HEK293 (cell line): ENCODE measurements around the gene PRR16.

Experiments used
- CTCF ChIA-PET: fragments of 350-600 bp; formaldehyde crosslinking; extraction: SDS; loops from one replicate; lab custom pipeline; 2021; ENCODE audit warnings: antibody characterized with exemption; lab: Yijun Ruan, JAX
- POLR2A ChIA-PET: fragments of 300-600 bp; formaldehyde crosslinking; extraction: SDS; loops from one replicate; lab custom pipeline; 2020; ENCODE audit warnings: antibody characterized with exemption, inconsistent platforms; lab: Yijun Ruan, JAX
- H3K27ac ChIP-seq: fragments of 200-500 bp; sonication (Bioruptor generic); 2 replicates; pipeline ENCODE4 v1.5.1; 2014; ENCODE audit warnings: low read depth, low read length, control low read depth, inconsistent platforms; ENCODE audit errors: extremely low read depth
- H3K36me3 ChIP-seq, 2 experiments: fragments of 200-500 bp in 1 of 2; sonication (Bioruptor generic) in 1 of 2; 1 replicate in 1 of 2; 2 replicates in 1 of 2; pipeline ENCODE4 v1.5.1; 2014 to 2017; ENCODE audit warnings: inconsistent platforms in 2 of 2, low read length in 2 of 2; ENCODE audit not compliant: control insufficient read depth in 2 of 2, insufficient read depth in 1 of 2
- H3K4me1 ChIP-seq: fragments of 200-500 bp; sonication (Bioruptor generic); 2 replicates; pipeline ENCODE4 v1.5.1; 2014; ENCODE audit warnings: mild to moderate bottlenecking, low read length, inconsistent platforms; ENCODE audit not compliant: control insufficient read depth, insufficient read depth
- H3K4me3 ChIP-seq: 2 replicates; pipeline ENCODE4 v1.5.1; 2011; ENCODE audit warnings: low read depth, mild to moderate bottlenecking, control low read depth, low read length, moderate library complexity
- H3K9me3 ChIP-seq: fragments of 200-500 bp; sonication (Bioruptor generic); 2 replicates; pipeline ENCODE4 v1.5.1; 2014; ENCODE audit warnings: low read depth, low read length, inconsistent platforms; ENCODE audit not compliant: control insufficient read depth, insufficient read depth
- AEBP2 ChIP-seq: fragments of 450-650 bp; formaldehyde crosslinking; IDR thresholded peaks from 2 replicates; pipeline ENCODE4 v1.5.1; 2016; ENCODE audit warnings: missing biosample characterization, missing genetic modification characterization, borderline replicate concordance
- KLF7 ChIP-seq: fragments of 450-650 bp; formaldehyde crosslinking; IDR thresholded peaks from 2 replicates; pipeline ENCODE4 v1.5.1; 2016; ENCODE audit warnings: missing biosample characterization, missing genetic modification characterization, borderline replicate concordance
- MYNN ChIP-seq: fragments of 450-650 bp; formaldehyde crosslinking; IDR thresholded peaks from 2 replicates; pipeline ENCODE4 v1.5.1; 2016; ENCODE audit warnings: missing biosample characterization, missing genetic modification characterization, borderline replicate concordance
- PRDM1 ChIP-seq: fragments of 450-650 bp; formaldehyde crosslinking; IDR thresholded peaks from 2 replicates; pipeline ENCODE4; 2016; ENCODE audit warnings: missing biosample characterization, missing genetic modification characterization
- PRDM4 ChIP-seq: fragments of 450-650 bp; formaldehyde crosslinking; IDR thresholded peaks from 2 replicates; pipeline ENCODE4 v1.5.1; 2017; ENCODE audit warnings: missing biosample characterization, missing genetic modification characterization
- SP2 ChIP-seq: fragments of 450-650 bp; formaldehyde crosslinking; IDR thresholded peaks from 2 replicates; pipeline ENCODE4 v1.5.1; 2016; ENCODE audit warnings: missing biosample characterization, missing genetic modification characterization
- SP3 ChIP-seq: fragments of 450-650 bp; formaldehyde crosslinking; IDR thresholded peaks from 2 replicates; pipeline ENCODE4 v1.5.1; 2016; ENCODE audit warnings: missing biosample characterization, missing genetic modification characterization
- ZBTB7A ChIP-seq: fragments of 450-650 bp; formaldehyde crosslinking; IDR thresholded peaks from 2 replicates; pipeline ENCODE4 v1.5.1; 2016; ENCODE audit warnings: low read depth, missing biosample characterization, missing genetic modification characterization
- ZNF133 ChIP-seq: fragments of 450-650 bp; formaldehyde crosslinking; IDR thresholded peaks from 2 replicates; pipeline ENCODE4 v1.5.1; 2016; ENCODE audit warnings: missing biosample characterization, missing genetic modification characterization
- ZNF148 ChIP-seq: fragments of 450-650 bp; formaldehyde crosslinking; IDR thresholded peaks from 2 replicates; pipeline ENCODE4 v1.5.0; 2017; ENCODE audit warnings: missing biosample characterization, missing genetic modification characterization, borderline replicate concordance
- ZNF292 ChIP-seq: fragments of 450-650 bp; formaldehyde crosslinking; IDR thresholded peaks from 2 replicates; pipeline ENCODE4 v1.5.1; 2016; ENCODE audit warnings: low read depth, missing biosample characterization, missing genetic modification characterization, borderline replicate concordance
- ZNF394 ChIP-seq: fragments of 450-650 bp; formaldehyde crosslinking; IDR thresholded peaks from 2 replicates; pipeline ENCODE4 v1.5.1; 2016; ENCODE audit warnings: missing biosample characterization, missing genetic modification characterization, mild to moderate bottlenecking, moderate library complexity, borderline replicate concordance
- ZNF792 ChIP-seq: fragments of 450-650 bp; formaldehyde crosslinking; IDR thresholded peaks from 2 replicates; pipeline ENCODE4 v1.5.1; 2016; ENCODE audit warnings: missing biosample characterization, missing genetic modification characterization
- TF ChIP-seq, protein P1 (sequence below): fragments of 450-650 bp; formaldehyde crosslinking; IDR thresholded peaks from 2 replicates; pipeline ENCODE4 v1.5.1; 2016; ENCODE audit warnings: missing biosample characterization, missing genetic modification characterization
- TF ChIP-seq, protein P2 (sequence below): fragments of 450-650 bp; formaldehyde crosslinking; IDR thresholded peaks from 2 replicates; pipeline ENCODE4 v1.5.1; 2016; ENCODE audit warnings: missing biosample characterization, missing genetic modification characterization
- TF ChIP-seq, protein P3 (sequence below): fragments of 450-650 bp; formaldehyde crosslinking; IDR thresholded peaks from 2 replicates; pipeline ENCODE4 v1.5.1; 2017; ENCODE audit warnings: missing biosample characterization, missing genetic modification characterization
- TF ChIP-seq, protein P4 (sequence below): fragments of 450-650 bp; formaldehyde crosslinking; IDR thresholded peaks from 2 replicates; pipeline ENCODE4 v1.5.1; 2016; ENCODE audit warnings: missing biosample characterization, missing genetic modification characterization

The PRR16 gene

GRCh38 chr5:120539471-120539870 lies 75.4 kb downstream of the PRR16 start:
- CTCF ChIA-PET, result no interaction called here
- Histone ChIP-seq H3K4me3 (no peak overlapping the region), H3K9me3 (no peaks in the 10 kb centered on the region), H3K27ac (no peak overlapping the region), H3K4me1 (no peaks in the 10 kb centered on the region), H3K36me3 (no peaks in the 10 kb centered on the region)
- POLR2A ChIA-PET, result no interaction called here
- TF ChIP-seq SP2 (no peak), SP3 (tag by site-specific recombination) (no peak), ZNF133 (tag by site-specific recombination) (no peak), MYNN (tag by site-specific recombination) (no peak), ZNF792 (tag by site-specific recombination) (no peak), ZNF148 (tag by site-specific recombination) (no peak), ZBTB7A (tag by site-specific recombination) (no peak), AEBP2 (tag by site-specific recombination) (no peak), ZNF394 (tag by site-specific recombination) (no peak), ZNF292 (tag by site-specific recombination) (no peak), PRDM1 (tag by site-specific recombination) (no peak)
- TF ChIP-seq, protein P1, sequence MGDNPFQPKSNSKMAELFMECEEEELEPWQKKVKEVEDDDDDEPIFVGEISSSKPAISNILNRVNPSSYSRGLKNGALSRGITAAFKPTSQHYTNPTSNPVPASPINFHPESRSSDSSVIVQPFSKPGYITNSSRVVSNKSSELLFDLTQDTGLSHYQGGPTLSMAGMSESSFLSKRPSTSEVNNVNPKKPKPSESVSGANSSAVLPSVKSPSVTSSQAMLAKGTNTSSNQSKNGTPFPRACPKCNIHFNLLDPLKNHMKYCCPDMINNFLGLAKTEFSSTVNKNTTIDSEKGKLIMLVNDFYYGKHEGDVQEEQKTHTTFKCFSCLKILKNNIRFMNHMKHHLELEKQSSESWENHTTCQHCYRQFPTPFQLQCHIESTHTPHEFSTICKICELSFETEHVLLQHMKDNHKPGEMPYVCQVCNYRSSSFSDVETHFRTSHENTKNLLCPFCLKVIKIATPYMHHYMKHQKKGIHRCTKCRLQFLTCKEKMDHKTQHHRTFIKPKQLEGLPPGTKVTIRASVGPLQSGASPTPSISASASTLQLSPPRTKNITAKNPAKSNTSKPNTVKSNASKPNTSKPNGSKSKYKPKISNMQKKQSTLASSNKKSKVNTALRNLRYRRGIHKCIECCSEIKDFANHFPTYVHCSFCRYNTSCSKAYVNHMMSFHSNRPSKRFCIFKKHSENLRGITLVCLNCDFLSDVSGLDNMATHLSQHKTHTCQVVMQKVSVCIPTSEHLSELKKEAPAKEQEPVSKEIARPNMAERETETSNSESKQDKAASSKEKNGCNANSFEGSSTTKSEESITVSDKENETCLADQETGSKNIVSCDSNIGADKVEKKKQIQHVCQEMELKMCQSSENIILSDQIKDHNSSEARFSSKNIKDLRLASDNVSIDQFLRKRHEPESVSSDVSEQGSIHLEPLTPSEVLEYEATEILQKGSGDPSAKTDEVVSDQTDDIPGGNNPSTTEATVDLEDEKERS (tag by site-specific recombination), result no peak
- TF ChIP-seq, protein P2, sequence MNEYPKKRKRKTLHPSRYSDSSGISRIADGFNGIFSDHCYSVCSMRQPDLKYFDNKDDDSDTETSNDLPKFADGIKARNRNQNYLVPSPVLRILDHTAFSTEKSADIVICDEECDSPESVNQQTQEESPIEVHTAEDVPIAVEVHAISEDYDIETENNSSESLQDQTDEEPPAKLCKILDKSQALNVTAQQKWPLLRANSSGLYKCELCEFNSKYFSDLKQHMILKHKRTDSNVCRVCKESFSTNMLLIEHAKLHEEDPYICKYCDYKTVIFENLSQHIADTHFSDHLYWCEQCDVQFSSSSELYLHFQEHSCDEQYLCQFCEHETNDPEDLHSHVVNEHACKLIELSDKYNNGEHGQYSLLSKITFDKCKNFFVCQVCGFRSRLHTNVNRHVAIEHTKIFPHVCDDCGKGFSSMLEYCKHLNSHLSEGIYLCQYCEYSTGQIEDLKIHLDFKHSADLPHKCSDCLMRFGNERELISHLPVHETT (tag by site-specific recombination), result no peak
- TF ChIP-seq, all 188 proteins: peak for 0

DNA sequence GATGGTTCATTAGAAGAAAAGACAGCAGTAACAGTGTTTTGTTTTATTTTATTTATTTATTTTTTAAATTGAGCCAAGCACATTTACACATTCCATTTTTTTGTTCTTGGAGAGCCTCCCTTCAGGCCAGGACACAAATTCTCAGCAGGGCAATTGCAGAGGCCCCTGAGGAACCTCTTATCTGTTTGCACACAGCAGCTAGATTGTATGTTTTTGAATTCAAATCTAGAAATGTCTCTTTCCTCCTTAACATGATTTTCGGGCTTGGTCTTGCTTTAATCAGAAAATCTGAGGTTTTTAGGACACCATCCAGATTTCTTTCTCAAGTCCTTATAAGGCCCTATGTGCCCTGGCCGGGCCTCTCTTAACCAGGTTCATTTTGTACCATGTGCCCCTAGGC lies 76.0 kb downstream of the PRR16 start:
- Histone ChIP-seq H3K9me3 (no peaks in the 10 kb centered on the region), H3K4me3 (no peak overlapping the region), H3K27ac (no peak overlapping the region), H3K4me1 (no peaks in the 10 kb centered on the region), H3K36me3 (no peaks in the 10 kb centered on the region)
- ChIA-PET POLR2A (no interaction called here), CTCF (no interaction called here)
- TF ChIP-seq KLF7 (no peak), PRDM4 (tag by site-specific recombination) (no peak), ZNF148 (tag by site-specific recombination) (no peak)
- TF ChIP-seq, protein P3, sequence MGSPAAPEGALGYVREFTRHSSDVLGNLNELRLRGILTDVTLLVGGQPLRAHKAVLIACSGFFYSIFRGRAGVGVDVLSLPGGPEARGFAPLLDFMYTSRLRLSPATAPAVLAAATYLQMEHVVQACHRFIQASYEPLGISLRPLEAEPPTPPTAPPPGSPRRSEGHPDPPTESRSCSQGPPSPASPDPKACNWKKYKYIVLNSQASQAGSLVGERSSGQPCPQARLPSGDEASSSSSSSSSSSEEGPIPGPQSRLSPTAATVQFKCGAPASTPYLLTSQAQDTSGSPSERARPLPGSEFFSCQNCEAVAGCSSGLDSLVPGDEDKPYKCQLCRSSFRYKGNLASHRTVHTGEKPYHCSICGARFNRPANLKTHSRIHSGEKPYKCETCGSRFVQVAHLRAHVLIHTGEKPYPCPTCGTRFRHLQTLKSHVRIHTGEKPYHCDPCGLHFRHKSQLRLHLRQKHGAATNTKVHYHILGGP, result no peak
- TF ChIP-seq, protein P4, sequence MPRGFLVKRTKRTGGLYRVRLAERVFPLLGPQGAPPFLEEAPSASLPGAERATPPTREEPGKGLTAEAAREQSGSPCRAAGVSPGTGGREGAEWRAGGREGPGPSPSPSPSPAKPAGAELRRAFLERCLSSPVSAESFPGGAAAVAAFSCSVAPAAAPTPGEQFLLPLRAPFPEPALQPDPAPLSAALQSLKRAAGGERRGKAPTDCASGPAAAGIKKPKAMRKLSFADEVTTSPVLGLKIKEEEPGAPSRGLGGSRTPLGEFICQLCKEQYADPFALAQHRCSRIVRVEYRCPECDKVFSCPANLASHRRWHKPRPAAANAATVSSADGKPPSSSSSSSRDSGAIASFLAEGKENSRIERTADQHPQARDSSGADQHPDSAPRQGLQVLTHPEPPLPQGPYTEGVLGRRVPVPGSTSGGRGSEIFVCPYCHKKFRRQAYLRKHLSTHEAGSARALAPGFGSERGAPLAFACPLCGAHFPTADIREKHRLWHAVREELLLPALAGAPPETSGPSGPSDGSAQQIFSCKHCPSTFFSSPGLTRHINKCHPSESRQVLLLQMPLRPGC (tag by site-specific recombination), result no peak
